Activated CD4-positive, CD25-positive, alpha-beta regulatory T cell treated with anti-CD3 and anti-CD28 coated beads, Interleukin-2, amount 50 U/mL, for 16 hours (primary cell): Measurements from ENCODE around the gene SOD1.

Experiments
- DNase-seq: peaks from one replicate; pipeline ENCODE4 v3.0.0-alpha.2; 2020; ENCODE audit warnings: low read depth, low spot score

SOD1 gene

GRCh38 chr21:31682620-31683019 is 23.1 kb downstream of the SOD1 start:
- no peak for DNase-seq

GRCh38 chr21:31683029-31683428 is 23.5 kb downstream of the SOD1 start:
- DNase-seq = no peak

DNA sequence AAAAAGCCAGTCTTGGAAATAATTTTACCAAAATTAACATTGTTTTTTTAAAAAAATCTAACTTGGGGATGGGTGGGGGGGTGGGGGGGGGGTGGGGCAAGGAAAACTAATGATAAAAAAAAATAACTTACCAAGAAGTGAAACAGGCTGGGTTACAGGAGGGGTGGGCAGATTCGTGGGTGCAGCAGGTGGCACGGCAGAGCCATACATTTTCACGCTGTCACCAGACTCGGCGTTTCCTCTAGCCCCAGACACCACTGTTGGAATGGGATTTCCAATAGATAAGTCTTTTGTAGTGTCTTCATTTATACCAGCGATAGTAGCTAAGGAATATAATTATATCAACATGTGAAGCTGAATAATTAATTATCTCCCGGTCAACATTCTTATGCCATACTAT is 25.4 kb downstream of the SOD1 start:
- no peak for DNase-seq

- DNase-seq = no peak
Measured at GRCh38 chr21:31686272-31686915, 26.9 kb downstream of the SOD1 start.

DNA sequence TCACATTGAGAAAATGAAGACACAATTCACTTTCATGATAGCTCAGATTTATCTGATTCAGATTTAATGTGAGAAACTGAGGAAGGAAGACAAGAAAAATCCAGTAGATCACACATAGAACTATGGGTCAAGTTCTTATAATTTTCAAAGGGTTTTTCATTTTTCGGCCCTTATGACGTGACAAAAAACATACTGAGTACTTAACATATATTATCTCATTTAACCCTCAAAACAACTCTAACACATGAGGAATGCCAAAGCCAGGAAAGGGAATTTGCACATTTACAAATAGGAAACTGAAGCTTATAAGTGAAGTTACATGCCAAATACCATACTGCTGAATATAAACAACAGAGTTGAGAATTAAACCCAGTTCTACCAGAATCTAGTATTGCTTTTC is 27.6 kb downstream of the SOD1 start:
- DNase-seq = no peak

- DNase-seq = no peak
Measured at GRCh38 chr21:31688603-31689368, 29.3 kb downstream of the SOD1 start.

DNA sequence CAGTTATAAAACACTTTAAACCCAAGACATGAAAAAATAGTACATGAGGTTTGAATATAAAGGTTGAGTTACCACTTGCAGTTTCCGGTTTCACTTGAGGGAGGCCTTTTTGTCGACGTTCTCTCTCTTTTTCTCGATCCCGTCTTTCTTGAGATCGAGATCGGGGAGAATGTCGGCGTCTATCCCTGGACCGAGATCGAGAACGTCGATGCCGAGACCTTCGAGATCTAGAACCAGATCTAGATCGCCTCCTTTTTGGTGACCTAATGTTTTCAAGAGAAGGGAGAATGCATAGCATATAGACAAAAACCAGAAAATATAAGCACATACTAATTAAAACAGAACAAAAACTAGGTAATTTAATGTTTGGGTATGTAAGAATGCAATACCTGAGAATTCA is 33.7 kb downstream of the SOD1 start:
- no peak for DNase-seq

- no peak for DNase-seq
Measured at GRCh38 chr21:31696424-31696823, 36.9 kb downstream of the SOD1 start.

- no peak for DNase-seq
Measured at GRCh38 chr21:31698461-31698860, 39.0 kb downstream of the SOD1 start.

- no peak for DNase-seq
Measured at GRCh38 chr21:31700040-31700439, 40.5 kb downstream of the SOD1 start.

GRCh38 chr21:31706562-31706961 is 47.1 kb downstream of the SOD1 start:
- DNase-seq = no peak

- DNase-seq = no peak
Measured at GRCh38 chr21:31707499-31707898, 48.0 kb downstream of the SOD1 start.

- DNase-seq = no peak
Measured at GRCh38 chr21:31708541-31708940, 49.0 kb downstream of the SOD1 start.

GRCh38 chr21:31710586-31710985 is 51.1 kb downstream of the SOD1 start:
- no peak for DNase-seq

DNA sequence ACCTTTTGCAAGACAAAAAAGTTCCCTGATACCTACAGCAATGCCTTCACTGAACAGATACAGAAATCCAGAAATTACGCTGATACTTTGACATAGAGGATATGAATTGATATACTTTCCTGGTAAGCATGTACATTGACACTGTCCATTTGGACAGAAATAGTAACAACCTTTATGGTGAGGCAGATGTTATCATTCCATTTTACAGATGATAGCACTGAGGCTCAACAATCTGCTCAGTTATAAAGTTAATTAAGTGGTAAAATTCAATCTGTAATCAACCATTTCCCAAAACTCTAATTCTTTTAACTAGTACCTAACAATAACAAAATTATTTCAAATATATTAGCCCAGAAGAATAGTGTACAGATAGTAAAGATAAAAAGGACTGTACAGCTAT is 51.8 kb downstream of the SOD1 start:
- no peak for DNase-seq

- no peak for DNase-seq
Measured at GRCh38 chr21:31711745-31712285, 52.3 kb downstream of the SOD1 start.

- no peak for DNase-seq
Measured at GRCh38 chr21:31713115-31713514, 53.6 kb downstream of the SOD1 start.

DNA sequence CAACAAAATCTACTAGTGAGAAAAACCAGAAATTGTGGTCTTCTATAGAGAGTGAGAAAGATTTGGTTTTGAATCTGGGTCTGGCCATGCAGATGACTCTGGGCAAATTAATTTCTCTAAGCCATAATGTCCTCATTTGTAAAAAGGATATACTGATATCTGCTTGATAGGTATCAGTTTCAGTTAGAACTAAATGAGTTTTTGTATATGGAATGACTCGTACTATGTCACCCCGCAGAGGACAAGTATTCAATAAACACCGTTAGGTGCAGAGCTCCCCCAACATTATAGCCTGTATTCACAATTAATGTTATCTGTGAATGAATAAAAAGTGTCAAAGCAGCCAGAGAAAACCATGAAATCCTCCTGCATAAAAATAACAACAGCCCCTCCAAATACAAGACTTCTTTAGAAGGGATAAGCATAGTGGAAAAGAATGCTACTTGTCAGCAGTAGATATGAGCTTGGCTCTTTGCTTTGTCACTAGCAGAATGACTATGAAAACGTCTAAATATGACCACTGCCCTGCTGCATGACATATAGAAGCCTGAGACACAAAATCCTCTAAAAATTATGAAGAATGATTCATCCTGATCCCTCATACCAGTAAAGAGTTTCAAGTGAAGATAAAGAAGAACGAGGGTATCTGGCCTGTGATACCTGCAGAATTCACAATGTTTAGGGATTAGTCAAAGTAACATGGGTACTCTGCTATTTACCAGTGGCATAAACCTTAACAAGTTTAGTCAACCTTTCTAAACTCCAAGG is 54.7 kb downstream of the SOD1 start:
- no peak for DNase-seq

- no peak for DNase-seq
Measured at GRCh38 chr21:31714741-31715365, 55.4 kb downstream of the SOD1 start.

DNA sequence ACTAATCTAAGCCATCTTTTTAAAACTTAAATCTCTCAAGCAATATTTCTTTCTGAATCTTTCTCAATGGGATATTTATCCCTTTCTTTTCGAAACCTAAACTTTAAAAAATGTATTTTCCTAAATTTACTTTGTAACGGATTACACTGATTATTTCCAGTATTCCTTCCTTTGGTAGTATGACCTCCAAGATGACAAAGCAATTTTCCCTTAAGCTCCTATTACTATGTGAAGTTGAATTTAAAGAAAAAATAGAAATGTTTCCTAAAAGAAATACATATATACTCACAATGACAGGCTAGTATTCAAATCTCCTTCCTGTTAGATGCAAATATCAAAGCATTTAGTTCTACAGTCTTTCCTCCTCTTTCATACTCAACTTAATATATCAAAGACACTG is 56.6 kb downstream of the SOD1 start:
- DNase-seq = no peak
